Raji (cell line): ENCODE data around the gene DFFA.

Experiments used
- POLR2A ChIP-seq: IDR thresholded peaks from 2 replicates; pipeline ENCODE4 v1.6.1; 2011; ENCODE audit warnings: low read depth, low read length, control low read depth; ENCODE audit not compliant: insufficient read depth

Gene DFFA

GRCh38 chr1:10472220-10473144 is at the start of gene DFFA:
DFFA (minus strand) TSS chr1:10472529; CDS start chr1:10472458, 71 bp downstream.
- peak; percentile 98 for TF ChIP-seq POLR2A

GRCh38 chr1:10521537-10522157 is 49.3 kb upstream of the DFFA start:
- TF ChIP-seq POLR2A: no peak

- TF ChIP-seq POLR2A: no peak
Observed at GRCh38 chr1:10520952-10521351, 48.6 kb upstream of the DFFA start.

GRCh38 chr1:10520497-10520896 is 48.2 kb upstream of the DFFA start:
- no peak for TF ChIP-seq POLR2A

- TF ChIP-seq POLR2A: no peak
Observed at GRCh38 chr1:10519016-10519417, 46.7 kb upstream of the DFFA start.

- TF ChIP-seq POLR2A: no peak
Observed at GRCh38 chr1:10517677-10517982, 45.3 kb upstream of the DFFA start.

- no peak for TF ChIP-seq POLR2A
Observed at GRCh38 chr1:10516925-10517676, 44.8 kb upstream of the DFFA start.

- TF ChIP-seq POLR2A: no peak
Observed at GRCh38 chr1:10515976-10516750, 43.8 kb upstream of the DFFA start.

GRCh38 chr1:10515301-10515975 is 43.1 kb upstream of the DFFA start:
- no peak for TF ChIP-seq POLR2A

GRCh38 chr1:10514490-10515235 is 42.3 kb upstream of the DFFA start:
- TF ChIP-seq POLR2A: no peak

GRCh38 chr1:10513199-10513598 is 40.9 kb upstream of the DFFA start:
- no peak for TF ChIP-seq POLR2A

- TF ChIP-seq POLR2A: no peak
Observed at GRCh38 chr1:10511494-10511885, 39.2 kb upstream of the DFFA start.

GRCh38 chr1:10510520-10511493 is 38.5 kb upstream of the DFFA start:
- no peak for TF ChIP-seq POLR2A
